ENCODE results near the gene PLEKHM2.

DNA sequence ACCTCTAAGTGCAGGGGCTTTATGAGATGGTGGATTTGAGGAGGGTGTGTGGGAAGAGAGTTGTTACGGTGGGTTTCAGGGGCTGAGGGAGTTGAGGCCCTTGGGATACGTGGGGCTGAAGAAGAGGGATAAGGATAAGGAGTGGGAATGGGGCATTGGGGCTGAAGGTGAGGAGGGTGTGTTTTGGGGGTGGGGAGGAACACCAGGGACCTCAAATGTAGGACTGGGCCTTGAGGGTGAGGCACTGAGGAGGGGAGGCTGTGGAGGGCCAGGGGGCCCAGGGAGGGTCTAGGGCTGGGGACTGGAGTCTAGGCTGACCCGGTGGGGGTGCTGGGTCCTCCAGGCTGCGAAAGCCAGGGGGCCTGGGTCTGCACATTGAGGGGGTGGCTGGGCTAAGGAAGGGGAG lies 1.2 kb upstream of the PLEKHM2 start:
- TF ChIP-seq, protein P1, sequence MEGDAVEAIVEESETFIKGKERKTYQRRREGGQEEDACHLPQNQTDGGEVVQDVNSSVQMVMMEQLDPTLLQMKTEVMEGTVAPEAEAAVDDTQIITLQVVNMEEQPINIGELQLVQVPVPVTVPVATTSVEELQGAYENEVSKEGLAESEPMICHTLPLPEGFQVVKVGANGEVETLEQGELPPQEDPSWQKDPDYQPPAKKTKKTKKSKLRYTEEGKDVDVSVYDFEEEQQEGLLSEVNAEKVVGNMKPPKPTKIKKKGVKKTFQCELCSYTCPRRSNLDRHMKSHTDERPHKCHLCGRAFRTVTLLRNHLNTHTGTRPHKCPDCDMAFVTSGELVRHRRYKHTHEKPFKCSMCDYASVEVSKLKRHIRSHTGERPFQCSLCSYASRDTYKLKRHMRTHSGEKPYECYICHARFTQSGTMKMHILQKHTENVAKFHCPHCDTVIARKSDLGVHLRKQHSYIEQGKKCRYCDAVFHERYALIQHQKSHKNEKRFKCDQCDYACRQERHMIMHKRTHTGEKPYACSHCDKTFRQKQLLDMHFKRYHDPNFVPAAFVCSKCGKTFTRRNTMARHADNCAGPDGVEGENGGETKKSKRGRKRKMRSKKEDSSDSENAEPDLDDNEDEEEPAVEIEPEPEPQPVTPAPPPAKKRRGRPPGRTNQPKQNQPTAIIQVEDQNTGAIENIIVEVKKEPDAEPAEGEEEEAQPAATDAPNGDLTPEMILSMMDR (IDR thresholded peaks at IDR 0.05; ENCODE audit: low read length): no peak
- TF ChIP-seq EZH2 (IDR thresholded peaks at IDR 0.05; ENCODE audit: borderline replicate concordance, low read length): no peak

Measured in OCI-LY1 (cell line).